Spleen (tissue), 11 donors: Measurements from ENCODE around the gene RABL6. TPM values are rescaled to one million over a fixed set of nuclear protein-coding genes. Genes with fewer than 3 reads are reported as not detected.

Experiments
- DNase-seq: peaks from one replicate; pipeline ENCODE4 v3.0.0-alpha.2; 2020
- H3K27ac ChIP-seq, 8 donors: fragments of 200-600 bp; sonication (generic) in 7 of 8; 1 replicate in 4 of 8; 2 replicates in 4 of 8; pipeline versions ENCODE4 v1.5.0 to v1.8.0; 2016 to 2021; ENCODE audit warnings: inconsistent platforms in 4 of 8, mild to moderate bottlenecking in 4 of 8, moderate library complexity in 1 of 8
- H3K27me3 ChIP-seq, 7 donors: fragments of 200-600 bp; sonication (generic) in 6 of 7; replicated peaks in 1 of 7; 1 replicate in 4 of 7; 2 replicates in 3 of 7; pipeline versions ENCODE4 v1.5.0 to v1.8.0; 2016 to 2021; ENCODE audit warnings: inconsistent platforms in 3 of 7, mild to moderate bottlenecking in 1 of 7
- H3K36me3 ChIP-seq, 6 donors: fragments of 200-600 bp; sonication (generic) in 5 of 6; 1 replicate in 4 of 6; 2 replicates in 2 of 6; pipeline versions ENCODE4 v1.5.0 to v1.8.0; 2016 to 2021; ENCODE audit warnings: inconsistent platforms in 2 of 6
- H3K4me1 ChIP-seq, 6 donors: fragments of 200-600 bp; sonication (generic) in 5 of 6; 1 replicate in 3 of 6; 2 replicates in 3 of 6; pipeline versions ENCODE4 v1.5.0 to v1.8.0; 2016 to 2021; ENCODE audit warnings: inconsistent platforms in 3 of 6
- H3K4me3 ChIP-seq, 8 donors: fragments of 200-600 bp; sonication (generic) in 7 of 8; 1 replicate in 4 of 8; 2 replicates in 4 of 8; pipeline versions ENCODE4 v1.5.0 to v1.8.0; 2016 to 2021; ENCODE audit warnings: inconsistent platforms in 4 of 8, mild to moderate bottlenecking in 4 of 8, moderate library complexity in 2 of 8
- H3K9me3 ChIP-seq, 8 donors: fragments of 200-600 bp; sonication (generic) in 7 of 8; 1 replicate in 4 of 8; 2 replicates in 4 of 8; pipeline versions ENCODE4 v1.5.0 to v1.8.0; 2016 to 2021; ENCODE audit warnings: inconsistent platforms in 4 of 8
- CTCF ChIP-seq, 11 experiments: fragments of 200-600 bp in 7 of 11; fragments of 450-650 bp in 4 of 11; sonication (generic) in 4 of 11; IDR thresholded peaks in 8 of 11; conservative IDR thresholded peaks in 3 of 11; 1 replicate in 7 of 11; 2 replicates in 4 of 11; pipeline versions ENCODE4 v1.4.0 to v1.8.0; 2016 to 2021; ENCODE audit warnings: antibody characterized with exemption in 11 of 11, inconsistent platforms in 4 of 11, mild to moderate bottlenecking in 1 of 11
- POLR2A ChIP-seq, 3 donors: fragments of 450-650 bp; IDR thresholded peaks; one replicate each; pipeline ENCODE4 v1.5.1; 2017; ENCODE audit warnings: antibody characterized with exemption in 3 of 3, mild to moderate bottlenecking in 1 of 3
- POLR2AphosphoS5 ChIP-seq, 3 donors: sonication (generic); formaldehyde crosslinking; IDR thresholded peaks; one replicate each; pipeline ENCODE4 v1.5.1; 2017; ENCODE audit warnings: antibody characterized with exemption in 3 of 3
- WGBS, 5 donors: extraction: QIAGEN DNeasy Blood & Tissue Kit in 3 of 5; methylation state at CpG; one replicate each; pipeline versions ENCODE4 v1.1.5 to v1.1.7; 2013 to 2018; 5-methylcytosine and 5-hydroxymethylcytosine counted together
- intact Hi-C: fragments of 100-400 bp; cut with DNase I; formaldehyde crosslinking; loops from one replicate; pipeline ENCODE4 v1.15.0; 2023; ENCODE audit warnings: low total_unique reads
- polyA plus RNA-seq, 3 donors: library from polyadenylated mRNA; stranded (reverse); fragments of 200-250 nt; gene quantifications; one replicate each; pipeline ENCODE4 v1.2.1, GENCODE V29; 2013
- total RNA-seq, 7 donors: library from RNA; depleted of rRNA in 3 of 7; stranded (reverse); fragments of >200 nt in 3 of 7; fragmentation: NEBNext Ultra II Directional in 4 of 7; extraction: Animal tissue kit (Norgen Biotek cat#: 25700) in 4 of 7; gene quantifications; one replicate each; pipeline versions ENCODE4 v1.1.0 to v1.2.1, GENCODE V29; 2016 to 2021
- donor health status: healthy with polysubstance abuse.
- donor health status: DM: no; HTN: no; CAD: no; lungs with moderate emphysema.
- donor health status: DM: no; HTN: no; CAD: no.
- donor health status: Bipolar disorder and iron deficiency.
- donor health status: healthy.
- donor health status: DM: no; HTN: no; CAD: no.
- donor health status: DM: yes; HTN: yes; CAD: no.

The RABL6 gene
- total and polyA plus RNA-seq, 10 donors, result 32.7 to 70.0 (median 55.7) TPM

GRCh38 chr9:136829412-136829811, 21.7 kb downstream of the RABL6 start:
- TF ChIP-seq POLR2AphosphoS5 (IDR thresholded peaks at IDR 0.05), result no peak
- no peak for TF ChIP-seq CTCF (IDR thresholded peaks at IDR 0.05 in 8 of 11, conservative IDR thresholded peaks at IDR 0.05 in 3 of 11)
- TF ChIP-seq POLR2A (IDR thresholded peaks at IDR 0.05), result no peak
- Histone ChIP-seq H3K27ac (no peak overlapping the region), H3K27me3 (no peaks in the 10 kb centered on the region), H3K36me3 (peaks cover 0 to 98% (median 75%) of the 10 kb centered on the region in 6 donors), H3K4me1 (peaks cover 0 to 8% (median 0%) of the 10 kb centered on the region in 6 donors), H3K9me3 (no peaks in the 10 kb centered on the region), H3K4me3 (no peak overlapping the region)
- DNase-seq, result peak; percentile 57
- intact Hi-C loops, result no loop called here
- WGBS, 5 donors, result 93 to 97% (median 95%) methylated on average over 11 to 14 of the region's 14 CpGs

GRCh38 chr9:136829981-136830885, 22.5 kb downstream of the RABL6 start:
- Histone ChIP-seq H3K36me3 (peaks cover 0 to 94% (median 67%) of the 10 kb centered on the region in 6 donors), H3K27me3 (no peaks in the 10 kb centered on the region), H3K4me1 (peaks cover 0 to 8% (median 0%) of the 10 kb centered on the region in 6 donors), H3K4me3 (no peak overlapping the region), H3K9me3 (no peaks in the 10 kb centered on the region), H3K27ac (no peak overlapping the region)
- intact Hi-C loops, result no loop called here
- peak; percentile 58 for DNase-seq
- 90 to 94% (median 92%) methylated on average over 23 to 41 of the region's 41 CpGs for WGBS, 5 donors
- TF ChIP-seq POLR2A (IDR thresholded peaks at IDR 0.05), result no peak
- TF ChIP-seq POLR2AphosphoS5 (IDR thresholded peaks at IDR 0.05), result peak in 1 of 3 donors; percentile 48
- no peak for TF ChIP-seq CTCF (IDR thresholded peaks at IDR 0.05 in 8 of 11, conservative IDR thresholded peaks at IDR 0.05 in 3 of 11)

DNA sequence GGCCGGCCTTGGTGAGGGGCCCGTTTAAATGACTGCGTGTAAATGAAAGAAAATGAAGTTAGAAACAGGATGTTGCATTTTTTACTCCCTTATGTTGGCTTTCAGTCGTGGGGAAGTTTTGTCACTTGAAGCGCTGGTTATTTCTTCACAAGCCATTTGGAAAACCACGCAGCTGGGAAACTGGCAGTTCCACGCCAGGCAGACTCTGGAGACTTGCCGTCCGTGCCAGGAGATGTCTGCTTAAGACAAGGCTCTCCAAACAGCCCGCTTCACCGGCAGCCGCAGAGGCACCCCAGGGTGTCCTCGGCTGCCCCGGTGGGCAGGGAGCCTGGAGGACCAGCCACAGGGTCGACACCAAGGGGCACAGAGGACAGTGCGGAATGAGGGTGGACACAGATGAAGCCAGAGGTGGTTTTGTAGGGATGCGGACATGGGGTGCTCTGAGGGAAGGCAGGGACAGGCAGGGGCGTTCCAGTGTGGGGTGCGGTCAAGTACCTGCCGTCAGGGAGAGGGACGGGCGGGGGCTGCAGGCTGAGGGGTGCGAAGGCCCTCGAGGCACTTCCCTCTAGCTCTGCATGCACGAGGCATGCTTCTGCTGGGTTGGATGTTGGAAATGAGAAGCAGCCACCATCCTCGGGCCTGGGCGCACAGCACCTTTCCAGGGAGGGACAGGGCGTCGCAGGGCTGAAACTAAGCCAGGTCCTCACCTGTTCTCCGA, 23.4 kb downstream of the RABL6 start:
- peak; percentile 57 for DNase-seq
- H3K9me3 ChIP-seq, result no peaks in the 10 kb centered on the region
- intact Hi-C loops, result no loop called here
- H3K27me3 ChIP-seq, result no peaks in the 10 kb centered on the region
- peaks cover 0 to 8% (median 0%) of the 10 kb centered on the region in 6 donors for H3K4me1 ChIP-seq
- H3K4me3 ChIP-seq, result no peak overlapping the region
- peaks cover 0 to 94% (median 62%) of the 10 kb centered on the region in 6 donors for H3K36me3 ChIP-seq
- 79 to 89% (median 84%) methylated on average over 29 to 30 of the region's 30 CpGs for WGBS, 5 donors
- TF ChIP-seq POLR2AphosphoS5 (IDR thresholded peaks at IDR 0.05) (peak in 1 of 3 donors; percentile 24), CTCF (IDR thresholded peaks at IDR 0.05 in 8 of 11, conservative IDR thresholded peaks at IDR 0.05 in 3 of 11) (no peak)
- H3K27ac ChIP-seq, result no peak overlapping the region

- H3K4me1 ChIP-seq, result peaks cover 0 to 8% (median 0%) of the 10 kb centered on the region in 6 donors
- whole genome bisulfite sequencing, 5 donors, result 88 to 95% (median 94%) methylated on average over 17 to 23 of the region's 23 CpGs
- no peak overlapping the region for H3K27ac ChIP-seq
- DNase-seq, result peak; percentile 71
- intact Hi-C loops, result no loop called here
- no peak overlapping the region for H3K4me3 ChIP-seq
- H3K36me3 ChIP-seq, result peaks cover 0 to 94% (median 59%) of the 10 kb centered on the region in 6 donors
- H3K9me3 ChIP-seq, result no peaks in the 10 kb centered on the region
- TF ChIP-seq POLR2A (IDR thresholded peaks at IDR 0.05) (no peak), POLR2AphosphoS5 (IDR thresholded peaks at IDR 0.05) (peak in 1 of 3 donors; percentile 25)
- H3K27me3 ChIP-seq, result no peaks in the 10 kb centered on the region
Measured at GRCh38 chr9:136831720-136832104, 24.0 kb downstream of the RABL6 start.
